WERI-Rb-1 (cell line): ENCODE results near the gene GABBR2.

Experiments used
- DNase-seq: peaks from one replicate; pipeline ENCODE4 v3.0.0-alpha.2; 2020
- H3K27ac ChIP-seq: fragments of 250-450 bp; sonication (Bioruptor Pico); 2 replicates; pipeline ENCODE4 v1.5.1; 2020; ENCODE audit warnings: mild to moderate bottlenecking, moderate library complexity
- H3K27me3 ChIP-seq: fragments of 250-450 bp; sonication (Bioruptor Pico); 2 replicates; pipeline ENCODE4 v1.5.1; 2021; ENCODE audit warnings: mild to moderate bottlenecking, low read depth, moderate library complexity; ENCODE audit not compliant: insufficient read depth, severe bottlenecking
- H3K36me3 ChIP-seq: fragments of 250-450 bp; sonication (Bioruptor Pico); 2 replicates; pipeline ENCODE4 v1.5.1; 2020; ENCODE audit warnings: mild to moderate bottlenecking, moderate library complexity
- H3K4me3 ChIP-seq: 2 replicates; pipeline ENCODE4 v1.5.1; 2011; ENCODE audit warnings: low read depth, mild to moderate bottlenecking, control low read depth, low read length
- H3K9me3 ChIP-seq: fragments of 250-450 bp; sonication (Bioruptor Pico); 2 replicates; pipeline ENCODE4 v1.5.1; 2021; ENCODE audit warnings: mild to moderate bottlenecking, moderate library complexity; ENCODE audit not compliant: severe bottlenecking
- CTCF ChIP-seq: IDR thresholded peaks from 2 replicates; pipeline ENCODE4 v1.5.1; 2011; ENCODE audit warnings: low read depth, mild to moderate bottlenecking, control low read depth, inconsistent platforms, low read length

Gene GABBR2

GRCh38 chr9:98606730-98607129 is 102.0 kb downstream of the GABBR2 start:
- no peaks in the 10 kb centered on the region for H3K9me3 ChIP-seq
- no peaks in the 10 kb centered on the region; the same call in 1 of the 2 replicates for H3K36me3 ChIP-seq
- H3K27me3 ChIP-seq: no peaks in the 10 kb centered on the region
- no peak for TF ChIP-seq CTCF
- no peak for DNase-seq
- H3K27ac ChIP-seq: no peak overlapping the region
- H3K4me3 ChIP-seq: no peak overlapping the region

GRCh38 chr9:98605116-98605515 is 103.6 kb downstream of the GABBR2 start:
- H3K9me3 ChIP-seq: no peaks in the 10 kb centered on the region
- no peak for TF ChIP-seq CTCF
- H3K27ac ChIP-seq: no peak overlapping the region
- no peaks in the 10 kb centered on the region; the same call in 1 of the 2 replicates for H3K36me3 ChIP-seq
- H3K4me3 ChIP-seq: no peak overlapping the region
- no peaks in the 10 kb centered on the region for H3K27me3 ChIP-seq
- DNase-seq: no peak

- no peaks in the 10 kb centered on the region for H3K27me3 ChIP-seq
- no peaks in the 10 kb centered on the region for H3K9me3 ChIP-seq
- no peaks in the 10 kb centered on the region; the same call in 1 of the 2 replicates for H3K36me3 ChIP-seq
- no peak for TF ChIP-seq CTCF
- H3K27ac ChIP-seq: no peak overlapping the region
- H3K4me3 ChIP-seq: no peak overlapping the region
- DNase-seq: peak; percentile 2
These were observed 104.8 kb downstream of the GABBR2 start for GRCh38 chr9:98603821-98604383.

- peak; percentile 0 for DNase-seq
- Histone ChIP-seq H3K9me3 (no peaks in the 10 kb centered on the region), H3K36me3 (no peaks in the 10 kb centered on the region; the same call in 1 of the 2 replicates), H3K4me3 (no peak overlapping the region), H3K27ac (no peak overlapping the region), H3K27me3 (no peaks in the 10 kb centered on the region)
- no peak for TF ChIP-seq CTCF
These were observed 105.8 kb downstream of the GABBR2 start for GRCh38 chr9:98602839-98603500.

GRCh38 chr9:98600631-98601030 is 108.1 kb downstream of the GABBR2 start:
- H3K27me3 ChIP-seq: no peaks in the 10 kb centered on the region
- no peak overlapping the region for H3K4me3 ChIP-seq
- H3K9me3 ChIP-seq: no peaks in the 10 kb centered on the region
- no peak for TF ChIP-seq CTCF
- no peaks in the 10 kb centered on the region for H3K36me3 ChIP-seq
- H3K27ac ChIP-seq: no peak overlapping the region
- DNase-seq: no peak
